A549 (cell line): ENCODE results near the gene SLC25A25. TPM values are rescaled to one million over a fixed set of nuclear protein-coding genes. Genes with fewer than 3 reads are reported as not detected.
A peak's percentile ranks its signal among the peaks of the same experiment; 100 is the strongest.

Experiments used
- ATAC-seq, 2 experiments: fragments of 200-7000 bp in 1 of 2; fragments of >200 bp in 1 of 2; cut with Nextera tagmentation in 1 of 2; cut with Tn5 transposase in 1 of 2; 3 replicates each; pipeline versions ENCODE4 v1.8.0 to v1.9.1; 2018 to 2020; ENCODE audit warnings: mild to moderate bottlenecking in 1 of 2, moderate library complexity in 1 of 2
- CTCF ChIA-PET: fragments of 300-600 bp; sonication (Branson Sonifier 250); formaldehyde crosslinking; extraction: SDS; loops from one replicate; lab custom pipeline; 2021; ENCODE audit warnings: antibody characterized with exemption, inconsistent platforms; lab: Yijun Ruan, JAX
- POLR2A ChIA-PET: fragments of 350-600 bp; formaldehyde crosslinking; extraction: SDS; loops from one replicate; lab custom pipeline; 2021; ENCODE audit warnings: antibody characterized with exemption, inconsistent platforms; lab: Yijun Ruan, JAX
- DNase-seq, 2 experiments: peaks; one replicate each; pipeline versions ENCODE4 v3.0.0 to v3.0.0-alpha.2; 2011 to 2016; ENCODE audit warnings: low read depth in 1 of 2, low spot score in 1 of 2
- FAIRE-seq: peaks from 2 replicates; lab custom pipeline; 2011; peaks lifted over from hg19 to GRCh38; lab: Jason Lieb, UNC
- H3K27ac ChIP-seq, 2 experiments: fragments of >200 bp; sonication (Bioruptor Twin); formaldehyde crosslinking; 3 replicates each; pipeline ENCODE4 v1.5.1; 2016 to 2017
- H3K4me1 ChIP-seq: fragments of >200 bp; sonication (Bioruptor Twin); formaldehyde crosslinking; 3 replicates; pipeline ENCODE4 v1.6.1; 2016
- H3K4me2 ChIP-seq: fragments of >200 bp; sonication (Bioruptor Twin); formaldehyde crosslinking; 3 replicates; pipeline ENCODE4 v1.6.1; 2016
- H3K4me3 ChIP-seq: fragments of >200 bp; sonication (Bioruptor Twin); formaldehyde crosslinking; 3 replicates; pipeline ENCODE4 v1.5.1; 2016
- H3K9me3 ChIP-seq: fragments of >200 bp; sonication (Bioruptor Twin); formaldehyde crosslinking; 3 replicates; pipeline ENCODE4 v1.6.1; 2016
- BCL3 ChIP-seq: fragments of >200 bp; sonication (Bioruptor Twin); formaldehyde crosslinking; IDR thresholded peaks from 3 replicates; pipeline ENCODE4 v1.6.1; 2016
- BHLHE40 ChIP-seq: IDR thresholded peaks from 2 replicates; pipeline ENCODE4 v1.6.1; 2012; ENCODE audit warnings: low read depth, low read length, inconsistent platforms
- CBX2 ChIP-seq: fragments of 200-600 bp; sonication (generic); IDR thresholded peaks from 2 replicates; pipeline ENCODE4 v1.6.1; 2016; ENCODE audit warnings: low read depth, mild to moderate bottlenecking, borderline replicate concordance
- CEBPB ChIP-seq, 2 experiments: fragments of >200 bp in 1 of 2; sonication (Bioruptor Twin) in 1 of 2; formaldehyde crosslinking in 1 of 2; IDR thresholded peaks; 2 replicates each; pipeline ENCODE4 v1.6.1; 2012 to 2016
- CHD2 ChIP-seq: fragments of 150-350 bp; IDR thresholded peaks from 2 replicates; pipeline ENCODE4 v1.6.1; 2014; ENCODE audit warnings: low read length; ENCODE audit not compliant: partially characterized antibody
- E2F6 ChIP-seq: IDR thresholded peaks from 2 replicates; pipeline ENCODE4 v1.6.1; 2012; ENCODE audit warnings: low read depth, borderline replicate concordance
- EHMT2 ChIP-seq: fragments of 200-600 bp; sonication (generic); IDR thresholded peaks from 2 replicates; pipeline ENCODE4 v1.6.1; 2016; ENCODE audit warnings: antibody characterized with exemption, low read depth, mild to moderate bottlenecking, moderate library complexity
- ESRRA ChIP-seq: fragments of 150-350 bp; IDR thresholded peaks from 2 replicates; pipeline ENCODE4 v1.6.1; 2014; ENCODE audit warnings: mild to moderate bottlenecking, low read length, borderline replicate concordance
- GATA3 ChIP-seq: IDR thresholded peaks from 2 replicates; pipeline ENCODE4 v1.6.1; 2012; ENCODE audit warnings: borderline replicate concordance
- HDAC2 ChIP-seq: fragments of 200-600 bp; sonication (generic); IDR thresholded peaks from 2 replicates; pipeline ENCODE4 v1.6.1; 2016
- HMGXB4 ChIP-seq: fragments of 250-450 bp; sonication (Bioruptor Pico); IDR thresholded peaks from 2 replicates; pipeline ENCODE4 v1.5.0; 2021; ENCODE audit warnings: mild to moderate bottlenecking, moderate library complexity, borderline replicate concordance
- JUN ChIP-seq, 2 experiments: fragments of >200 bp; sonication (Bioruptor Twin); formaldehyde crosslinking; IDR thresholded peaks; 2 replicates in 1 of 2; 3 replicates in 1 of 2; pipeline ENCODE4 v1.6.1; 2016 to 2017
- MAFK ChIP-seq: fragments of 450-650 bp; IDR thresholded peaks from 2 replicates; pipeline ENCODE4 v1.6.1; 2014; ENCODE audit not compliant: partially characterized antibody
- MAZ ChIP-seq: fragments of 150-350 bp; IDR thresholded peaks from 2 replicates; pipeline ENCODE4 v1.6.1; 2014; ENCODE audit warnings: antibody characterized with exemption, low read depth, low read length, borderline replicate concordance
- MYC ChIP-seq: IDR thresholded peaks from 2 replicates; pipeline ENCODE4 v1.6.1; 2012; ENCODE audit warnings: mild to moderate bottlenecking, inconsistent platforms, low read length, improper control_type of control experiment, borderline replicate concordance
- NFE2L2 ChIP-seq: fragments of 150-350 bp; conservative IDR thresholded peaks from 2 replicates; pipeline ENCODE4 v1.6.1; 2014; ENCODE audit warnings: low read length
- NPAS2 ChIP-seq: fragments of 250-450 bp; sonication (Bioruptor Pico); IDR thresholded peaks from 2 replicates; pipeline ENCODE4 v1.8.0; 2022; ENCODE audit warnings: mild to moderate bottlenecking, moderate library complexity, borderline replicate concordance
- NR3C1 ChIP-seq: fragments of >200 bp; sonication (Bioruptor Twin); formaldehyde crosslinking; IDR thresholded peaks from 3 replicates; pipeline ENCODE4 v1.6.1; 2017
- PHF8 ChIP-seq: fragments of 200-600 bp; sonication (generic); IDR thresholded peaks from 2 replicates; pipeline ENCODE4 v1.6.1; 2016; ENCODE audit warnings: low read depth, mild to moderate bottlenecking, antibody characterized with exemption, moderate library complexity, borderline replicate concordance
- POLR2A ChIP-seq: IDR thresholded peaks from 2 replicates; pipeline ENCODE4 v1.6.1; 2012; ENCODE audit warnings: mild to moderate bottlenecking, low read length
- POLR2AphosphoS2 ChIP-seq: conservative IDR thresholded peaks from 2 replicates; pipeline ENCODE4 v1.6.1; 2012; ENCODE audit warnings: low read length, improper control_type of control experiment, inconsistent platforms
- RAD21 ChIP-seq, 2 experiments: fragments of >200 bp in 1 of 2; sonication (Bioruptor Twin) in 1 of 2; formaldehyde crosslinking in 1 of 2; IDR thresholded peaks in 1 of 2; conservative IDR thresholded peaks in 1 of 2; 2 replicates in 1 of 2; 3 replicates in 1 of 2; pipeline ENCODE4 v1.6.1; 2012 to 2018; ENCODE audit warnings: inconsistent platforms in 1 of 2
- RFX5 ChIP-seq: fragments of 450-650 bp; IDR thresholded peaks from 2 replicates; pipeline ENCODE4 v1.7.1; 2014; ENCODE audit warnings: antibody characterized with exemption, mild to moderate bottlenecking, moderate library complexity
- SREBF2 ChIP-seq: fragments of 450-650 bp; IDR thresholded peaks from 2 replicates; pipeline ENCODE4 v1.6.1; 2014; ENCODE audit warnings: mild to moderate bottlenecking, moderate library complexity
- USF2 ChIP-seq: fragments of 450-650 bp; IDR thresholded peaks from 2 replicates; pipeline ENCODE4 v1.6.1; 2014; ENCODE audit warnings: antibody characterized with exemption
- ZNF302 ChIP-seq: fragments of 250-450 bp; sonication (Bioruptor Pico); IDR thresholded peaks from 2 replicates; pipeline ENCODE4 v1.9.0; 2021; ENCODE audit warnings: inconsistent platforms, mild to moderate bottlenecking, moderate library complexity
- ZSCAN20 ChIP-seq: fragments of 250-450 bp; sonication (Bioruptor Pico); IDR thresholded peaks from 2 replicates; pipeline ENCODE4 v1.8.0; 2022; ENCODE audit warnings: mild to moderate bottlenecking, moderate library complexity
- WGBS: methylation state at CpG from one replicate; pipeline ENCODE4 v1.1.6; 2017; ENCODE audit errors: missing lambda C conversion rate; 5-methylcytosine and 5-hydroxymethylcytosine counted together
- polyA plus RNA-seq, 4 experiments: library from polyadenylated mRNA; depleted of rRNA in 3 of 4; stranded (reverse); fragments of >200 nt; fragmentation: RNase III in 1 of 4; extraction: RNeasy Plus Mini Kit Qiagen cat#74134 plus additional on column Dnase treatment in 1 of 4; gene quantifications; 2 replicates in 3 of 4; 3 replicates in 1 of 4; pipeline ENCODE4 v1.2.3, GENCODE V29; 2011 to 2017
- TF ChIP-seq, protein P1 (sequence below): IDR thresholded peaks from 2 replicates; pipeline ENCODE4 v1.6.1; 2012
- TF ChIP-seq, protein P2 (sequence below): fragments of >200 bp; sonication (Bioruptor Twin); formaldehyde crosslinking; IDR thresholded peaks from 2 replicates; pipeline ENCODE4 v1.6.1; 2016
- TF ChIP-seq, protein P3 (sequence below): fragments of 150-350 bp; IDR thresholded peaks from 2 replicates; pipeline ENCODE4 v1.6.1; 2014; ENCODE audit warnings: low read depth, mild to moderate bottlenecking, low read length

Gene SLC25A25
- polyA plus RNA-seq, 2 of the 4 experiments (the other 2 are of a cell fraction): 7.0 TPM

DNA sequence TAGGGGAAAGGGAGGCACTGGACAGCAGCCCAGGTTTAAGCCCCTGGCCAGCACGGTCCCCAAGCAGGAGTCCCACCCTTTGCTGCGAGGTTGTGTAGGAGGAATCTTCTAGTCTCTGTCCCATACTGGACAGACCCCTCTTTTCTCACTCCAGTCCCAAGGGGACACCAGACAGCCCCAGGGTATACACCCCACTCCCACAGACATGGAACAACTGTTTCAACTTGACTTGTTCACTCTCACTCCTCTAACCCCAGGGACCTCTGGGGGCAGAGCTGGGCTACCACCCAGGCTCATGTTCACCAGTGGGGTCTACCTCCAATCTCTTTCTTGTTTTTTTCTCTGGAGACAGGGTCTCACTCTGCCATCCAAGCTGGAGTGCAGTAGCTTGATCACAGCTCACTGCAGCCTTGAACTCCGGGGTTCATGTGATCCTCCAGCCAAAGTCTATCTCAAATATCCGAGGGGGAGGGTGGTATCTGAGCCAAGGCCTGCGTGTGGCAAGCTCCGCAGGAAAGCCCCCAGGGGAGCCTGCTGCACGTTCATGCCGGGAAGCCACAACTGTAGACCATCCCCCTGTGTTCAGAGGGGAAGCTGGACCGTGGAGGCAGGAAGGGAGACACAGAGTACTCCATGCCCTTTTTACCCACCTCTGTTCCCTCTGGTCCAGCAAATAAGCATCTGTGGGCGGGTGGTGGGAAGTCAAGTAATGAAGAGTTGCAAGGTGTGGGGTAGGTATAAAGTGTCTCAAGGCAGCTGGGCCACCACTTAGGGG lies 57.7 kb downstream of the SLC25A25 start:
- Histone ChIP-seq H3K9me3 (no peaks in the 10 kb centered on the region), H3K27ac (peak overlapping the region in 1 of 2 experiments; percentile 99; a peak in 3 of 6 replicates), H3K4me3 (peak overlapping the region; percentile 87), H3K4me1 (peaks cover 26% of the 10 kb centered on the region), H3K4me2 (peak overlapping the region; percentile 97)
- ATAC-seq (no peak), DNase-seq (no peak), FAIRE-seq (no peak)
- POLR2A ChIA-PET: interaction anchor here (2.2 kb wide), 1 partner anchor 34 kb away, joined by 7 read pairs; the partner anchor contains the start of gene BBLN
- CTCF ChIA-PET: interaction anchor here (0.6 to 10.9 kb wide), 21 partner anchors 11 to 183 kb away, joined by 3 to 181 read pairs (median 7); partner anchors contain the start of gene CIZ1
- WGBS: 59% methylated on average over 8 of the region's 10 CpGs
- no peak for TF ChIP-seq ZSCAN20 (CRISPR knock-in tag)

DNA sequence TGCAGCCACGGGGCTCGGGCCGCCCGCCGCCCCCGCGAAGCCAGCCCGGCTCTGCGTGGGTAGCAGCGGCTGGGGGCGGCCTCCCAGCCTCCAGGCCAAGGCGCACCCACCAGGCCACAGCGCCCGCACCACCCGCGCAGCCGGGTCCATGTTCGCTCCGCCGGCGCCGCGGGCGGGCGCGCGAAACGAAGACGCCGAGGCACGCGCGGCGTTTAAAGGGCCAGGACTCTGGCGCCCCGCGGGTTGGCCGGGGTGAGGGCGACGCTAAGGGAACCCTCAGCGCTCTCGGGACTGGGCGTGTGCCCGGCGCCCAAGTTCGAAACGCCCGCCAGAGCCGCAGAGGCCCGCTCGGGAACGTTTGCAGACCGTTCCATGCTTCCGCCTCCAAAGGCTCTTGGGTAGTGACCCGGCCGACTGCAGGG lies 59.5 kb downstream of the SLC25A25 start, which contains the start of gene PTGES2:
TSS of gene PTGES2 (minus strand) at position 162 of the 422 bp plus-strand sequence. CDS start at position 150, 12 bp downstream.
- FAIRE-seq: no peak
- no peaks in the 10 kb centered on the region for H3K9me3 ChIP-seq
- 5% methylated on average over 26 of the region's 56 CpGs for WGBS
- peaks cover 29% of the 10 kb centered on the region for H3K4me1 ChIP-seq
- H3K4me2 ChIP-seq: peak within 1 kb of the TSS; percentile 97
- CTCF ChIA-PET: interaction anchor here (0.6 to 10.9 kb wide), 3 partner anchors 15 to 123 kb away, joined by 3 to 181 read pairs (median 3); no protein-coding TSS in a partner anchor
- peak within 1 kb of the TSS; percentile 87 for H3K4me3 ChIP-seq
- ATAC-seq: peak; percentile 76 to 84
- H3K27ac ChIP-seq: peak within 1 kb of the TSS; percentile 92 to 99
- POLR2A ChIA-PET: interaction anchor here (1.1 kb wide), 2 partner anchors 14 to 33 kb away, joined by 3 to 5 read pairs; no protein-coding TSS in a partner anchor
- peak; percentile 64 to 88 for DNase-seq
- TF ChIP-seq ESRRA: 0 out of 2 replicates have a peak, but pooled peaks have one; percentile 7
- TF ChIP-seq HMGXB4 (CRISPR knock-in tag): no peak
- TF ChIP-seq ZNF302 (CRISPR knock-in tag): no peak
- TF ChIP-seq NFE2L2: no peak
- TF ChIP-seq ZSCAN20 (CRISPR knock-in tag): no peak
- TF ChIP-seq, protein P1, sequence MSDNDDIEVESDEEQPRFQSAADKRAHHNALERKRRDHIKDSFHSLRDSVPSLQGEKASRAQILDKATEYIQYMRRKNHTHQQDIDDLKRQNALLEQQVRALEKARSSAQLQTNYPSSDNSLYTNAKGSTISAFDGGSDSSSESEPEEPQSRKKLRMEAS: peak; percentile 83; the same call in 1 of the 2 replicates
- TF ChIP-seq GATA3: no peak
- no peak for TF ChIP-seq CEBPB (IDR thresholded peaks at IDR 0.05)
- TF ChIP-seq CHD2: no peak
- no peak for TF ChIP-seq RFX5
- TF ChIP-seq MAFK: no peak
- TF ChIP-seq, protein P2, sequence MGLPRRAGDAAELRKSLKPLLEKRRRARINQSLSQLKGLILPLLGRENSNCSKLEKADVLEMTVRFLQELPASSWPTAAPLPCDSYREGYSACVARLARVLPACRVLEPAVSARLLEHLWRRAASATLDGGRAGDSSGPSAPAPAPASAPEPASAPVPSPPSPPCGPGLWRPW: no peak
- no peak for TF ChIP-seq NR3C1
- TF ChIP-seq MAZ: no peak
- peak; percentile 31 for TF ChIP-seq BCL3
- no peak for TF ChIP-seq USF2
- TF ChIP-seq PHF8: peak; percentile 35; the same call in 1 of the 2 replicates
- TF ChIP-seq POLR2A: peak; percentile 48
- TF ChIP-seq JUN (IDR thresholded peaks at IDR 0.05): peak in 1 of 2 experiments; percentile 25; a peak in 1 of 5 replicates
- no peak for TF ChIP-seq RAD21 (conservative IDR thresholded peaks at IDR 0.05 in 1 of 2, IDR thresholded peaks at IDR 0.05 in 1 of 2)
- TF ChIP-seq, protein P3, sequence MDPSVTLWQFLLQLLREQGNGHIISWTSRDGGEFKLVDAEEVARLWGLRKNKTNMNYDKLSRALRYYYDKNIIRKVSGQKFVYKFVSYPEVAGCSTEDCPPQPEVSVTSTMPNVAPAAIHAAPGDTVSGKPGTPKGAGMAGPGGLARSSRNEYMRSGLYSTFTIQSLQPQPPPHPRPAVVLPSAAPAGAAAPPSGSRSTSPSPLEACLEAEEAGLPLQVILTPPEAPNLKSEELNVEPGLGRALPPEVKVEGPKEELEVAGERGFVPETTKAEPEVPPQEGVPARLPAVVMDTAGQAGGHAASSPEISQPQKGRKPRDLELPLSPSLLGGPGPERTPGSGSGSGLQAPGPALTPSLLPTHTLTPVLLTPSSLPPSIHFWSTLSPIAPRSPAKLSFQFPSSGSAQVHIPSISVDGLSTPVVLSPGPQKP: no peak
- TF ChIP-seq NPAS2 (CRISPR knock-in tag): no peak
- no peak for TF ChIP-seq POLR2AphosphoS2
- no peak for TF ChIP-seq EHMT2
- 0 out of 2 replicates have a peak, but pooled peaks have one; percentile 16 for TF ChIP-seq E2F6
- TF ChIP-seq HDAC2: no peak
- TF ChIP-seq MYC: peak; percentile 62; the same call in 1 of the 2 replicates
- no peak for TF ChIP-seq SREBF2
- no peak for TF ChIP-seq CBX2
- 0 out of 2 replicates have a peak, but pooled peaks have one; percentile 28 for TF ChIP-seq BHLHE40
